Tibial nerve (tissue), 4 donors: ENCODE measurements around the gene URM1. TPM values are rescaled to one million over a fixed set of nuclear protein-coding genes. Genes with fewer than 3 reads are reported as not detected.
A peak's percentile ranks its signal among the peaks of the same experiment; 100 is the strongest.

Experiments
- DNase-seq, 2 donors: peaks; one replicate each; pipeline ENCODE4 v3.0.0-alpha.2; 2019; ENCODE audit warnings: low spot score in 2 of 2
- H3K27ac ChIP-seq, 4 donors: fragments of 200-600 bp; sonication (generic) in 3 of 4; one replicate each; pipeline ENCODE4 v1.5.1; 2017 to 2019; ENCODE audit warnings: mild to moderate bottlenecking in 1 of 4
- H3K27me3 ChIP-seq, 2 donors: fragments of 200-600 bp; sonication (generic) in 1 of 2; one replicate each; pipeline versions ENCODE4 v1.5.1 to v1.6.0; 2017 to 2019
- H3K36me3 ChIP-seq, 3 donors: fragments of 200-600 bp; sonication (generic); one replicate each; pipeline ENCODE4 v1.5.1; 2018 to 2019
- H3K4me1 ChIP-seq, 4 donors: fragments of 200-600 bp; sonication (generic) in 3 of 4; one replicate each; pipeline ENCODE4 v1.5.1; 2017 to 2019
- H3K4me3 ChIP-seq, 4 donors: fragments of 200-600 bp; sonication (generic) in 3 of 4; one replicate each; pipeline ENCODE4 v1.5.1; 2017 to 2019; ENCODE audit warnings: mild to moderate bottlenecking in 1 of 4, moderate library complexity in 1 of 4
- H3K9me3 ChIP-seq, 4 donors: fragments of 200-600 bp; sonication (generic) in 3 of 4; one replicate each; pipeline ENCODE4 v1.5.1; 2017 to 2019
- CTCF ChIP-seq, 5 experiments: fragments of 200-600 bp in 3 of 5; fragments of 450-650 bp in 2 of 5; sonication (generic) in 3 of 5; IDR thresholded peaks; one replicate each; pipeline ENCODE4 v1.5.1; 2016 to 2019; ENCODE audit warnings: antibody characterized with exemption in 5 of 5, mild to moderate bottlenecking in 3 of 5, moderate library complexity in 2 of 5
- EP300 ChIP-seq, 2 donors: sonication (generic); formaldehyde crosslinking; IDR thresholded peaks; one replicate each; pipeline ENCODE4 v1.6.1; 2017; ENCODE audit warnings: antibody characterized with exemption in 2 of 2, mild to moderate bottlenecking in 1 of 2
- POLR2A ChIP-seq, 2 donors: fragments of 450-650 bp; IDR thresholded peaks; one replicate each; pipeline ENCODE4 v1.6.1; 2017; ENCODE audit warnings: antibody characterized with exemption in 2 of 2, mild to moderate bottlenecking in 2 of 2, moderate library complexity in 2 of 2
- WGBS, 2 donors: methylation state at CpG; one replicate each; pipeline ENCODE4 v1.1.5; 2018; 5-methylcytosine and 5-hydroxymethylcytosine counted together
- total RNA-seq, 4 donors: library from RNA; depleted of rRNA; stranded (reverse); fragments of >200 nt; gene quantifications; one replicate each; pipeline ENCODE4 v1.1.0, GENCODE V29; 2016

URM1 gene
- total RNA-seq, 4 donors from 2014 or later = 18.1 to 25.5 (median 23.2) TPM

GRCh38 chr9:128435611-128436010 is 64.4 kb downstream of the URM1 start:
- Histone ChIP-seq H3K27me3 (no peaks in the 10 kb centered on the region), H3K4me1 (peaks cover 0 to 8% (median 0%) of the 10 kb centered on the region in 4 donors), H3K36me3 (peaks cover 0 to 55% (median 0%) of the 10 kb centered on the region in 3 donors), H3K9me3 (no peaks in the 10 kb centered on the region), H3K27ac (no peak overlapping the region), H3K4me3 (no peak overlapping the region)
- 87 to 90% methylated on average over 17 to 18 of the region's 18 CpGs for WGBS, 2 donors
- DNase-seq = no peak
- TF ChIP-seq CTCF (IDR thresholded peaks at IDR 0.05) (no peak), POLR2A (IDR thresholded peaks at IDR 0.05) (no peak), EP300 (IDR thresholded peaks at IDR 0.05) (no peak)

GRCh38 chr9:128438343-128439109 is 67.4 kb downstream of the URM1 start:
- DNase-seq = peak; percentile 72 to 86
- no peak overlapping the region for H3K4me3 ChIP-seq
- no peak overlapping the region for H3K27ac ChIP-seq

GRCh38 chr9:128439273-128439672 is 68.1 kb downstream of the URM1 start:
- 83 to 84% methylated on average over 7 of the region's 7 CpGs for WGBS, 2 donors
- Histone ChIP-seq H3K9me3 (no peaks in the 10 kb centered on the region), H3K4me1 (peaks cover 0 to 8% (median 0%) of the 10 kb centered on the region in 4 donors), H3K36me3 (peaks cover 0 to 26% (median 0%) of the 10 kb centered on the region in 3 donors), H3K27me3 (no peaks in the 10 kb centered on the region), H3K4me3 (no peak overlapping the region), H3K27ac (no peak overlapping the region)
- TF ChIP-seq CTCF (IDR thresholded peaks at IDR 0.05) (no peak), EP300 (IDR thresholded peaks at IDR 0.05) (no peak), POLR2A (IDR thresholded peaks at IDR 0.05) (no peak)
- no peak for DNase-seq

More at GRCh38 chr9:128438343-128439109, 67.4 kb downstream of the URM1 start:
- Histone ChIP-seq H3K36me3 (peaks cover 0 to 33% (median 0%) of the 10 kb centered on the region in 3 donors), H3K4me1 (peaks cover 0 to 8% (median 0%) of the 10 kb centered on the region in 4 donors), H3K27me3 (no peaks in the 10 kb centered on the region), H3K9me3 (no peaks in the 10 kb centered on the region)
- TF ChIP-seq CTCF (IDR thresholded peaks at IDR 0.05) (peak; percentile 93 to 98 (median 94)), EP300 (IDR thresholded peaks at IDR 0.05) (peak in 1 of 2 donors; percentile 60), POLR2A (IDR thresholded peaks at IDR 0.05) (no peak)
- WGBS, 2 donors = 39 to 54% methylated on average over 6 to 10 of the region's 12 CpGs

Other genes starting within 250 kb of the URM1 start
- gene PTGES2, start 243.6 kb upstream of the URM1 start, total RNA-seq = 100 to 1,000 TPM in 1 of 4 donors, 10 to 100 TPM in 3; 68.9 to 180 (median 74.7) TPM
- not detected for gene LCN2, start 221.9 kb upstream of the URM1 start, total RNA-seq
- 100 to 1,000 TPM; 202 to 310 (median 243) TPM for gene BBLN, start 211.1 kb upstream of the URM1 start, total RNA-seq
- 10 to 100 TPM; 59.4 to 99.3 (median 71.4) TPM for gene CIZ1, start 179.8 kb upstream of the URM1 start, total RNA-seq
- 10 to 100 TPM; 19.9 to 50.4 (median 41.4) TPM for gene DNM1, start 168.0 kb upstream of the URM1 start, total RNA-seq
- 100 to 1,000 TPM in 1 of 4 donors, 10 to 100 TPM in 3; 67.4 to 103 (median 91.9) TPM for gene GOLGA2, start 95.4 kb upstream of the URM1 start, total RNA-seq
- gene SWI5, start 95.1 kb upstream of the URM1 start, total RNA-seq = 10 to 100 TPM; 27.5 to 39.8 (median 32.9) TPM
- gene TRUB2, start 48.9 kb upstream of the URM1 start, total RNA-seq = 10 to 100 TPM in 1 of 4 donors, 1 to 10 TPM in 3; 7.2 to 18.3 (median 9.2) TPM
- 10 to 100 TPM; 50.5 to 71.7 (median 65.5) TPM for gene COQ4, start 48.5 kb upstream of the URM1 start, total RNA-seq
- gene SLC27A4, start 30.8 kb upstream of the URM1 start, total RNA-seq = 10 to 100 TPM; 13.5 to 33.3 (median 18.0) TPM
- 10 to 100 TPM; 23.7 to 48.2 (median 31.6) TPM for gene CERCAM, start 49.5 kb downstream of the URM1 start, total RNA-seq
- 10 to 100 TPM; 23.2 to 32.7 (median 25.8) TPM for gene ODF2, start 84.6 kb downstream of the URM1 start, total RNA-seq
- gene GLE1, start 133.3 kb downstream of the URM1 start, total RNA-seq = 10 to 100 TPM; 24.5 to 30.4 (median 28.8) TPM
- gene SPTAN1, start 181.2 kb downstream of the URM1 start, total RNA-seq = 100 to 1,000 TPM; 491 to 540 (median 508) TPM